H1 (cell line): ENCODE data around the gene SSC5D. TPM values are rescaled to one million over a fixed set of nuclear protein-coding genes. Genes with fewer than 3 reads are reported as not detected.

Source experiments
- CTCF ChIA-PET: fragments of 300-600 bp; sonication (Branson Sonifier 250); formaldehyde crosslinking; loops from one replicate; lab custom pipeline; 2021; ENCODE audit not compliant: partially characterized antibody; lab: Charles Lee
- POLR2A ChIA-PET: fragments of 300-600 bp; sonication (Branson Sonifier 250); formaldehyde crosslinking; loops from one replicate; lab custom pipeline; 2021; ENCODE audit warnings: inconsistent platforms; ENCODE audit not compliant: partially characterized antibody; lab: Charles Lee
- DNase-seq, 2 experiments: peaks; one replicate each; pipeline versions ENCODE4 v3.0.0 to v3.0.0-alpha.2; 2010 to 2022; ENCODE audit warnings: low spot score in 2 of 2, low read depth in 1 of 2, mixed read lengths in 1 of 2
- FAIRE-seq: peaks from 2 replicates; lab custom pipeline; 2011; peaks lifted over from hg19 to GRCh38; lab: Jason Lieb, UNC
- H2AFZ ChIP-seq: 2 replicates; pipeline ENCODE4 v1.8.1; 2012; ENCODE audit warnings: low read length, inconsistent platforms
- H2AK5ac ChIP-seq: 2 replicates; pipeline ENCODE4 v1.6.1; 2013; ENCODE audit warnings: low read depth, low read length
- H2BK120ac ChIP-seq: replicated peaks from 2 replicates; pipeline ENCODE3; 2013; ENCODE audit warnings: low read depth, low read length, inconsistent platforms
- H2BK12ac ChIP-seq: 2 replicates; pipeline ENCODE4 v1.6.1; 2013; ENCODE audit warnings: low read depth, low read length
- H2BK15ac ChIP-seq: 2 replicates; pipeline ENCODE4 v1.6.1; 2013; ENCODE audit warnings: low read length
- H2BK20ac ChIP-seq: 2 replicates; pipeline ENCODE4 v1.6.1; 2013; ENCODE audit warnings: low read length
- H2BK5ac ChIP-seq: 2 replicates; pipeline ENCODE4 v1.6.1; 2013; ENCODE audit warnings: low read depth, low read length
- H3K14ac ChIP-seq: 2 replicates; pipeline ENCODE4 v1.6.1; 2013; ENCODE audit warnings: inconsistent platforms; ENCODE audit not compliant: insufficient read length
- H3K18ac ChIP-seq: 2 replicates; pipeline ENCODE4 v1.6.1; 2013; ENCODE audit warnings: low read length; ENCODE audit errors: extremely low read depth
- H3K23ac ChIP-seq: 2 replicates; pipeline ENCODE4 v1.6.1; 2013; ENCODE audit warnings: inconsistent platforms; ENCODE audit not compliant: insufficient read length
- H3K23me2 ChIP-seq: 2 replicates; pipeline ENCODE4 v1.6.1; 2013; ENCODE audit warnings: low read depth, low read length
- H3K27ac ChIP-seq: 2 replicates; pipeline ENCODE4 v1.6.1; 2011; ENCODE audit warnings: low read depth, low read length, inconsistent platforms
- H3K27me3 ChIP-seq, 4 experiments: replicated peaks in 1 of 4; 1 replicate in 1 of 4; 2 replicates in 3 of 4; pipeline versions ENCODE4 v1.6.1 to v1.8.1; 2011 to 2013; ENCODE audit warnings: low read length in 3 of 4, mild to moderate bottlenecking in 3 of 4, inconsistent platforms in 2 of 4, mixed read lengths in 2 of 4, moderate library complexity in 1 of 4; ENCODE audit not compliant: control insufficient read depth in 3 of 4, insufficient read depth in 3 of 4; ENCODE audit errors: extremely low read depth in 1 of 4
- H3K36me3 ChIP-seq, 4 experiments: 2 replicates each; pipeline versions ENCODE4 v1.6.1 to v1.8.1; 2011 to 2013; ENCODE audit warnings: mild to moderate bottlenecking in 4 of 4, low read length in 3 of 4, moderate library complexity in 2 of 4, control low read depth in 1 of 4, inconsistent platforms in 1 of 4; ENCODE audit not compliant: insufficient read depth in 4 of 4, control insufficient read depth in 2 of 4
- H3K4ac ChIP-seq: replicated peaks from 2 replicates; pipeline ENCODE3; 2013; ENCODE audit warnings: low read length, low read depth, mixed read lengths, inconsistent platforms; ENCODE audit not compliant: insufficient read length
- H3K4me1 ChIP-seq, 4 experiments: replicated peaks in 1 of 4; 1 replicate in 1 of 4; 2 replicates in 3 of 4; pipeline versions ENCODE4 v1.6.1 to v1.8.1; 2011 to 2013; ENCODE audit warnings: low read length in 3 of 4, inconsistent platforms in 2 of 4, mixed read lengths in 1 of 4; ENCODE audit not compliant: insufficient read depth in 4 of 4, control insufficient read depth in 3 of 4
- H3K4me2 ChIP-seq, 2 experiments: 2 replicates each; pipeline versions ENCODE4 v1.6.1 to v1.8.1; 2011 to 2013; ENCODE audit warnings: low read depth in 2 of 2, low read length in 2 of 2, control low read depth in 1 of 2, inconsistent platforms in 1 of 2, mild to moderate bottlenecking in 1 of 2; ENCODE audit not compliant: insufficient read depth in 1 of 2
- H3K4me3 ChIP-seq, 4 experiments: fragments of 200-600, 300-600 bp in 1 of 4; sonication (generic), shearing (Covaris generic), sonication (Bioruptor Twin) in 1 of 4; 2 replicates each; pipeline versions ENCODE4 v1.5.1 to v1.8.1; 2011 to 2016; ENCODE audit warnings: low read length in 4 of 4, low read depth in 3 of 4, control low read depth in 2 of 4, inconsistent platforms in 2 of 4, mild to moderate bottlenecking in 2 of 4, mixed read lengths in 1 of 4, moderate library complexity in 1 of 4; ENCODE audit not compliant: insufficient read depth in 2 of 4; ENCODE audit errors: extremely low read depth in 1 of 4
- H3K56ac ChIP-seq: replicated peaks from 2 replicates; pipeline ENCODE3; 2013; ENCODE audit warnings: low read depth, mild to moderate bottlenecking, mixed read lengths, low read length, inconsistent platforms; ENCODE audit not compliant: insufficient read length
- H3K79me1 ChIP-seq: 2 replicates; pipeline ENCODE4 v1.6.1; 2013; ENCODE audit warnings: low read depth, low read length, control low read depth
- H3K79me2 ChIP-seq, 2 experiments: 2 replicates each; pipeline versions ENCODE4 v1.6.1 to v1.8.1; 2012 to 2013; ENCODE audit warnings: low read length in 2 of 2, mild to moderate bottlenecking in 2 of 2, inconsistent platforms in 1 of 2; ENCODE audit not compliant: insufficient read depth in 2 of 2, control insufficient read depth in 1 of 2
- H3K9ac ChIP-seq, 4 experiments: replicated peaks in 1 of 4; 1 replicate in 1 of 4; 2 replicates in 3 of 4; pipeline versions ENCODE4 v1.6.1 to v1.8.1; 2011 to 2013; ENCODE audit warnings: low read depth in 3 of 4, low read length in 3 of 4, control low read depth in 2 of 4, mild to moderate bottlenecking in 2 of 4, moderate library complexity in 2 of 4, inconsistent platforms in 1 of 4; ENCODE audit errors: extremely low read depth in 1 of 4
- H3K9me3 ChIP-seq, 2 experiments: 2 replicates each; pipeline versions ENCODE4 v1.6.1 to v1.8.1; 2012 to 2013; ENCODE audit warnings: mild to moderate bottlenecking in 2 of 2, moderate library complexity in 2 of 2, control low read depth in 1 of 2, inconsistent platforms in 1 of 2, low read depth in 1 of 2, low read length in 1 of 2, mixed read lengths in 1 of 2; ENCODE audit not compliant: insufficient read depth in 2 of 2
- H4K20me1 ChIP-seq, 2 experiments: replicated peaks in 1 of 2; 2 replicates each; pipeline versions ENCODE3 to v1.8.1; 2011 to 2013; ENCODE audit warnings: inconsistent platforms in 2 of 2, low read length in 2 of 2, mild to moderate bottlenecking in 1 of 2; ENCODE audit not compliant: insufficient read depth in 2 of 2, control insufficient read depth in 1 of 2
- H4K5ac ChIP-seq: 2 replicates; pipeline ENCODE4 v1.6.1; 2013; ENCODE audit warnings: low read length, low read depth, mixed read lengths, inconsistent platforms; ENCODE audit not compliant: insufficient read length
- H4K8ac ChIP-seq: 2 replicates; pipeline ENCODE4 v1.8.0; 2013; ENCODE audit warnings: mild to moderate bottlenecking, moderate library complexity, low read length, inconsistent platforms; ENCODE audit not compliant: insufficient read depth; ENCODE audit errors: extremely low read depth
- H4K91ac ChIP-seq: replicated peaks from 2 replicates; pipeline ENCODE3; 2013; ENCODE audit warnings: low read length, mixed read lengths, inconsistent platforms; ENCODE audit not compliant: insufficient read length
- ASH2L ChIP-seq: fragments of 200-600, 300-600 bp; sonication (generic); IDR thresholded peaks from one replicate; pipeline ENCODE4 v1.7.1; 2017; ENCODE audit warnings: low read length
- BACH1 ChIP-seq: IDR thresholded peaks from 2 replicates; pipeline ENCODE4 v1.6.1; 2012; ENCODE audit warnings: low read length, improper control_type of control experiment
- BCL11A ChIP-seq, 2 experiments: IDR thresholded peaks; one replicate each; pipeline ENCODE4 v1.6.1; 2011; ENCODE audit warnings: low read depth in 2 of 2, low read length in 2 of 2, mild to moderate bottlenecking in 2 of 2
- CBX5 ChIP-seq: fragments of 300-800, 300-1000 bp; sonication (generic); IDR thresholded peaks from 2 replicates; pipeline ENCODE4 v1.7.1; 2016; ENCODE audit warnings: antibody characterized with exemption, low read length, low read depth
- CHD1 ChIP-seq: IDR thresholded peaks from 2 replicates; pipeline ENCODE4 v1.6.1; 2012; ENCODE audit warnings: low read depth, low read length, improper control_type of control experiment
- GABPA ChIP-seq: IDR thresholded peaks from 2 replicates; pipeline ENCODE4 v1.6.1; 2011; ENCODE audit warnings: mild to moderate bottlenecking, low read length, moderate library complexity, borderline replicate concordance; ENCODE audit not compliant: insufficient read depth
- MAFK ChIP-seq: IDR thresholded peaks from 2 replicates; pipeline ENCODE4 v1.6.1; 2012; ENCODE audit warnings: low read depth, mild to moderate bottlenecking, improper control_type of control experiment, low read length
- RBBP5 ChIP-seq: IDR thresholded peaks from 2 replicates; pipeline ENCODE4 v1.7.1; 2012; ENCODE audit warnings: low read depth, mild to moderate bottlenecking, inconsistent platforms, low read length, moderate library complexity, borderline replicate concordance
- SIX5 ChIP-seq: IDR thresholded peaks from 2 replicates; pipeline ENCODE4 v1.6.1; 2011; ENCODE audit warnings: mild to moderate bottlenecking, low read depth, low read length
- SRF ChIP-seq: IDR thresholded peaks from 2 replicates; pipeline ENCODE4 v1.6.1; 2011; ENCODE audit warnings: mild to moderate bottlenecking, low read depth, low read length, moderate library complexity
- WGBS, 2 experiments: shearing (Covaris generic) in 1 of 2; methylation state at CpG; one replicate each; pipeline versions ENCODE4 v1.1.6 to v1.1.7; 2013 to 2015; ENCODE audit warnings: low lambda C conversion rate in 2 of 2, mixed read lengths in 2 of 2, inconsistent platforms in 1 of 2, low coverage in 1 of 2, missing lambda C conversion rate in 1 of 2; ENCODE audit not compliant: insufficient replicate concordance in 2 of 2, insufficient coverage in 1 of 2, insufficient read length in 1 of 2; ENCODE audit errors: extremely low coverage in 1 of 2, missing lambda C conversion rate in 1 of 2; 5-methylcytosine and 5-hydroxymethylcytosine counted together
- polyA plus RNA-seq, 7 experiments: library from polyadenylated mRNA; depleted of rRNA in 3 of 7; stranded (reverse) in 5 of 7; unstranded in 2 of 7; fragments of >200 nt in 5 of 7; fragments of 200-250 nt in 2 of 7; gene quantifications; 1 replicate in 5 of 7; 2 replicates in 1 of 7; 4 replicates in 1 of 7; pipeline versions ENCODE4 v1.2.1 to v1.2.3, GENCODE V29; 2011 to 2013; ENCODE audit warnings: missing spikeins in 2 of 7, mixed read lengths in 2 of 7
- total RNA-seq: library from RNA; stranded (reverse); fragmentation: NEBNext Ultra II Directional; extraction: Animal tissue kit (Norgen Biotek cat#: 25700); gene quantifications from 2 replicates; pipeline ENCODE4 v1.2.1, GENCODE V29; 2021
- TF ChIP-seq, protein P1 (sequence below): IDR thresholded peaks from 2 replicates; pipeline ENCODE4 v1.6.1; 2012; ENCODE audit warnings: inconsistent platforms

SSC5D gene
- total and polyA plus RNA-seq, 2 of the 8 experiments (the other 6 are each of a cell fraction or from before 2014, with no cell fraction given) = 0.39 to 1.7 TPM

DNA sequence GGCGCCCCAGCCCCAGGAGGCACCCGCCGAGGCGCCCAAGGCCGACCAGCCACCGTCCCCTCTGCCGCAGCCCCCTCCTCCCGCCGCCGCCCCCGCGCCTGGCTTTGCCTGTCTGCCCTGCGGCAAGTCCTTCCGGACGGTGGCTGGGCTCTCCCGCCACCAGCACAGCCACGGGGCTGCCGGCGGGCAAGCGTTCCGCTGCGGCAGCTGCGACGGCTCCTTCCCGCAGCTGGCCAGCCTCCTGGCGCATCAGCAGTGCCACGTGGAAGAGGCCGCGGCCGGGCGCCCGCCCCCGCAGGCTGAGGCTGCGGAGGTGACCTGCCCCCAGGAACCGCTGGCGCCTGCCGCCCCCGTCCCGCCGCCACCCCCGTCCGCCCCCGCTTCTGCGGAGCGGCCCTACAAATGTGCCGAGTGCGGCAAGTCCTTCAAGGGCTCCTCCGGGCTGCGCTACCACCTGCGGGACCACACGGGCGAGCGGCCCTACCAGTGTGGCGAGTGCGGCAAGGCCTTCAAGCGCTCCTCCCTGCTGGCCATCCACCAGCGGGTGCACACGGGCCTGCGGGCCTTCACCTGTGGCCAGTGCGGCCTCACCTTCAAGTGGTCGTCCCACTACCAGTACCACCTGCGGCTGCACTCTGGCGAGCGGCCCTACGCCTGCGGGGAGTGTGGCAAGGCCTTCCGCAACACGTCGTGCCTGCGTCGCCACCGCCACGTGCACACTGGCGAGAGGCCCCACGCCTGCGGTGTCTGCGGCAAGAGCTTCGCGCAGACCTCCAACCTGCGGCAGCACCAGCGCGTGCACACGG, 5.9 kb upstream of the SSC5D start:
- Histone ChIP-seq H4K91ac (no peak overlapping the region), H3K18ac (no peak overlapping the region; the same call in 1 of the 2 replicates), H3K23me2 (peaks cover 8% of the 10 kb centered on the region; the same call in 1 of the 2 replicates), H4K8ac (peak overlapping the region; percentile 42), H3K27ac (no peak overlapping the region), H2BK20ac (peak overlapping the region; percentile 48; the same call in 1 of the 2 replicates), H2AK5ac (0 out of 2 replicates have a peak overlapping the region, but pooled peaks have one; percentile 48), H3K4me3 (no peak overlapping the region; a peak in 1 of 8 replicates), H3K79me2 (peaks cover 0 to 23% of the 10 kb centered on the region in 2 experiments; a peak in 2 of 4 replicates), H2AFZ (no peak overlapping the region), H2BK15ac (peak overlapping the region; percentile 81; the same call in 1 of the 2 replicates), H3K23ac (no peak overlapping the region), H3K9ac (no peak overlapping the region), H4K20me1 (peaks cover 0 to 6% of the 10 kb centered on the region in 2 experiments), H3K79me1 (peaks cover 13% of the 10 kb centered on the region), H2BK120ac (no peak overlapping the region), H3K4ac (no peak overlapping the region), H3K27me3 (no peaks in the 10 kb centered on the region), H3K4me2 (peak overlapping the region in 1 of 2 experiments; percentile 53; a peak in 2 of 4 replicates), H4K5ac (no peak overlapping the region), H3K56ac (no peak overlapping the region), H3K14ac (no peak overlapping the region), H3K4me1 (peaks cover 0 to 30% (median 21%) of the 10 kb centered on the region in 4 experiments; a peak in 6 of 7 replicates), H3K36me3 (peaks cover 0 to 10% (median 0%) of the 10 kb centered on the region in 4 experiments; a peak in 2 of 8 replicates), H3K9me3 (no peaks in the 10 kb centered on the region), H2BK5ac (no peak overlapping the region), H2BK12ac (peak overlapping the region; percentile 80; the same call in 1 of the 2 replicates)
- POLR2A ChIA-PET = interaction anchor here (0.6 to 4.9 kb wide), 6 partner anchors 8 to 22 kb away, joined by 3 to 27 read pairs (median 4); no protein-coding TSS in a partner anchor
- DNase-seq (peak in 1 of 2 experiments; percentile 71), FAIRE-seq (no peak)
- CTCF ChIA-PET = interaction anchor here (0.6 to 3.9 kb wide), 7 partner anchors 9 to 150 kb away, joined by 3 to 21 read pairs (median 5); no protein-coding TSS in a partner anchor
- WGBS, 2 experiments = 89% methylated on average over 40 of the region's 83 CpGs; no CpG with 5 or more reads in 1 of the 2 experiments
- TF ChIP-seq, protein P1, sequence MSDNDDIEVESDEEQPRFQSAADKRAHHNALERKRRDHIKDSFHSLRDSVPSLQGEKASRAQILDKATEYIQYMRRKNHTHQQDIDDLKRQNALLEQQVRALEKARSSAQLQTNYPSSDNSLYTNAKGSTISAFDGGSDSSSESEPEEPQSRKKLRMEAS = peak; percentile 73
- TF ChIP-seq BCL11A (IDR thresholded peaks at IDR 0.05; ENCODE audit: low read depth in 2 of 2, low read length in 2 of 2) (no peak), CHD1 (no peak), CBX5 (no peak), MAFK (no peak), BACH1 (no peak), RBBP5 (no peak), GABPA (peak; percentile 63; the same call in 1 of the 2 replicates), ASH2L (no peak), SIX5 (no peak), SRF (no peak)
